IMR-90 (cell line): ENCODE data around the gene DAND5. TPM values are rescaled to one million over a fixed set of nuclear protein-coding genes. Genes with fewer than 3 reads are reported as not detected.

Experiments used
- ATAC-seq: fragments of 200-7000 bp; cut with Tn5 transposase; 2 replicates; pipeline ENCODE4 v1.9.1; 2020; ENCODE audit warnings: low read depth, mild to moderate bottlenecking, moderate library complexity
- BruUV-seq: library from RNA; stranded (reverse); fragments of 400-500 nt; replicated peaks from 2 replicates; lab custom pipeline; 2021; lab: Mats Ljungman, UMichigan
- CTCF ChIA-PET: fragments of 300-600 bp; formaldehyde crosslinking; extraction: SDS; loops from one replicate; lab custom pipeline; 2021; ENCODE audit warnings: antibody characterized with exemption; lab: Yijun Ruan, JAX
- POLR2A ChIA-PET: fragments of 300-600 bp; sonication (Branson Sonifier 250); formaldehyde crosslinking; loops from one replicate; lab custom pipeline; 2022; ENCODE audit warnings: antibody characterized with exemption; ENCODE audit not compliant: unreplicated experiment; lab: Charles Lee
- DNase-seq: peaks from one replicate; pipeline ENCODE4 v3.0.0; 2013
- H2AFZ ChIP-seq: replicated peaks from 2 replicates; pipeline ENCODE3; 2013; ENCODE audit warnings: low read length, mild to moderate bottlenecking; ENCODE audit not compliant: poor library complexity
- H2AK5ac ChIP-seq: 2 replicates; pipeline ENCODE4 v1.6.1; 2013; ENCODE audit warnings: low read depth, low read length, inconsistent platforms
- H2AK9ac ChIP-seq: replicated peaks from 2 replicates; pipeline ENCODE3; 2013; ENCODE audit warnings: mild to moderate bottlenecking, low read depth, low read length, moderate library complexity; ENCODE audit not compliant: poor library complexity
- H2BK120ac ChIP-seq: 2 replicates; pipeline ENCODE4 v1.6.1; 2013; ENCODE audit warnings: low read depth, low read length, inconsistent platforms
- H2BK15ac ChIP-seq: 3 replicates; pipeline ENCODE4 v1.6.1; 2013; ENCODE audit warnings: low read depth, low read length, inconsistent platforms
- H2BK20ac ChIP-seq: 2 replicates; pipeline ENCODE4 v1.6.1; 2013; ENCODE audit warnings: low read depth, mild to moderate bottlenecking, inconsistent platforms, low read length, moderate library complexity
- H2BK5ac ChIP-seq: 2 replicates; pipeline ENCODE4 v1.6.1; 2013; ENCODE audit warnings: mild to moderate bottlenecking, low read depth, low read length, inconsistent platforms; ENCODE audit not compliant: poor library complexity, severe bottlenecking
- H3K14ac ChIP-seq: replicated peaks from 2 replicates; pipeline ENCODE4 v1.6.1; 2013; ENCODE audit warnings: low read depth, low read length, inconsistent platforms
- H3K18ac ChIP-seq: 2 replicates; pipeline ENCODE4 v1.6.1; 2013; ENCODE audit warnings: low read depth, low read length, control low read depth
- H3K23ac ChIP-seq: 2 replicates; pipeline ENCODE4 v1.6.1; 2013; ENCODE audit warnings: low read depth, low read length, inconsistent platforms
- H3K27ac ChIP-seq: 2 replicates; pipeline ENCODE4 v1.5.1; 2013; ENCODE audit warnings: mild to moderate bottlenecking, control low read depth, low read length; ENCODE audit not compliant: insufficient read depth
- H3K27me3 ChIP-seq: 2 replicates; pipeline ENCODE4 v1.6.1; 2013; ENCODE audit warnings: low read length; ENCODE audit not compliant: control insufficient read depth, insufficient read depth
- H3K36me3 ChIP-seq: 2 replicates; pipeline ENCODE4 v1.6.1; 2013; ENCODE audit warnings: low read length, mixed read lengths; ENCODE audit not compliant: control insufficient read depth, insufficient read depth
- H3K4ac ChIP-seq: 2 replicates; pipeline ENCODE4 v1.6.1; 2013; ENCODE audit warnings: low read depth, low read length, inconsistent platforms
- H3K4me1 ChIP-seq: 2 replicates; pipeline ENCODE4 v1.6.1; 2013; ENCODE audit warnings: low read length, mixed read lengths; ENCODE audit not compliant: control insufficient read depth, insufficient read depth
- H3K4me2 ChIP-seq: 2 replicates; pipeline ENCODE4 v1.6.1; 2013; ENCODE audit warnings: low read depth, mild to moderate bottlenecking, control low read depth, low read length, moderate library complexity
- H3K4me3 ChIP-seq: 2 replicates; pipeline ENCODE4 v1.5.1; 2013; ENCODE audit warnings: low read depth, mild to moderate bottlenecking, control low read depth, low read length, moderate library complexity; ENCODE audit not compliant: insufficient read depth
- H3K56ac ChIP-seq: 2 replicates; pipeline ENCODE4 v1.6.1; 2013; ENCODE audit warnings: low read length, inconsistent platforms; ENCODE audit not compliant: insufficient read depth; ENCODE audit errors: extremely low read depth
- H3K79me1 ChIP-seq, 2 experiments: 2 replicates each; pipeline ENCODE4 v1.6.1; 2013; ENCODE audit warnings: low read length in 2 of 2, inconsistent platforms in 1 of 2, low read depth in 1 of 2
- H3K9ac ChIP-seq: 2 replicates; pipeline ENCODE4 v1.6.1; 2013; ENCODE audit warnings: low read depth, low read length, control low read depth
- H3K9me1 ChIP-seq: 2 replicates; pipeline ENCODE4 v1.6.1; 2013; ENCODE audit warnings: low read length, inconsistent platforms; ENCODE audit not compliant: insufficient read depth
- H3K9me3 ChIP-seq: 2 replicates; pipeline ENCODE4 v1.6.1; 2013; ENCODE audit warnings: low read length; ENCODE audit not compliant: control insufficient read depth, insufficient read depth
- H4K20me1 ChIP-seq: 2 replicates; pipeline ENCODE4 v1.6.1; 2013; ENCODE audit warnings: low read length, inconsistent platforms; ENCODE audit not compliant: insufficient read depth
- H4K5ac ChIP-seq: 2 replicates; pipeline ENCODE4 v1.6.1; 2013; ENCODE audit warnings: mild to moderate bottlenecking, low read depth, low read length, control low read depth
- H4K8ac ChIP-seq, 2 experiments: 2 replicates each; pipeline ENCODE4 v1.6.1; 2013; ENCODE audit warnings: low read depth in 2 of 2, low read length in 2 of 2, control low read depth in 1 of 2, inconsistent platforms in 1 of 2
- H4K91ac ChIP-seq: 2 replicates; pipeline ENCODE4 v1.6.1; 2013; ENCODE audit warnings: low read depth, low read length, inconsistent platforms; ENCODE audit not compliant: insufficient read depth
- BHLHE40 ChIP-seq: fragments of 150-350 bp; IDR thresholded peaks from 2 replicates; pipeline ENCODE4 v1.6.1; 2016; ENCODE audit warnings: mild to moderate bottlenecking, low read depth, low read length
- CEBPB ChIP-seq: IDR thresholded peaks from 2 replicates; pipeline ENCODE4 v1.6.1; 2012; ENCODE audit warnings: low read depth, low read length, improper control_type of control experiment
- CHD1 ChIP-seq: IDR thresholded peaks from 2 replicates; pipeline ENCODE4 v1.6.1; 2012; ENCODE audit warnings: low read depth, low read length, improper control_type of control experiment
- FOS ChIP-seq: fragments of 150-350 bp; IDR thresholded peaks from 2 replicates; pipeline ENCODE4 v1.6.1; 2016; ENCODE audit warnings: low read depth, low read length
- MAFK ChIP-seq: IDR thresholded peaks from 2 replicates; pipeline ENCODE4 v1.6.1; 2012; ENCODE audit warnings: low read depth, low read length, improper control_type of control experiment
- MAZ ChIP-seq: IDR thresholded peaks from 2 replicates; pipeline ENCODE4 v1.6.1; 2012; ENCODE audit warnings: low read depth, mild to moderate bottlenecking, low read length, improper control_type of control experiment, moderate library complexity, borderline replicate concordance
- MXI1 ChIP-seq: IDR thresholded peaks from 2 replicates; pipeline ENCODE4 v1.6.1; 2012; ENCODE audit warnings: low read depth, mild to moderate bottlenecking, low read length, moderate library complexity, borderline replicate concordance
- NFE2L2 ChIP-seq: fragments of 150-350 bp; IDR thresholded peaks from 2 replicates; pipeline ENCODE4 v1.6.1; 2016; ENCODE audit warnings: low read depth, mild to moderate bottlenecking, low read length
- POLR2A ChIP-seq: IDR thresholded peaks from 2 replicates; pipeline ENCODE4 v1.6.1; 2012; ENCODE audit warnings: mild to moderate bottlenecking, low read depth, low read length
- RAD21 ChIP-seq: IDR thresholded peaks from 2 replicates; pipeline ENCODE4 v1.6.1; 2012; ENCODE audit warnings: low read length, improper control_type of control experiment
- RCOR1 ChIP-seq: IDR thresholded peaks from 2 replicates; pipeline ENCODE4 v1.6.1; 2012; ENCODE audit warnings: mild to moderate bottlenecking, low read length, improper control_type of control experiment; ENCODE audit not compliant: insufficient replicate concordance
- RFX5 ChIP-seq: IDR thresholded peaks from 2 replicates; pipeline ENCODE4 v1.8.0; 2012; ENCODE audit warnings: low read depth, mild to moderate bottlenecking, low read length, moderate library complexity
- SMC3 ChIP-seq: fragments of 150-350 bp; IDR thresholded peaks from 2 replicates; pipeline ENCODE4 v1.6.1; 2016; ENCODE audit warnings: low read depth, mild to moderate bottlenecking, antibody characterized with exemption, low read length, moderate library complexity
- WGBS, 2 experiments: methylation state at CpG; one replicate each; pipeline versions ENCODE4 v1.1.5 to v1.1.7; 2013; ENCODE audit warnings: missing lambda C conversion rate in 2 of 2; ENCODE audit not compliant: insufficient read length in 1 of 2; ENCODE audit errors: extremely low coverage in 2 of 2; 5-methylcytosine and 5-hydroxymethylcytosine counted together
- dilution Hi-C: fragments of 300-500 bp; cut with HindIII; formaldehyde crosslinking; loops from one replicate; pipeline ENCODE4 v1.14.3; 2018; ENCODE audit warnings: low sequenced_read_pairs; ENCODE audit not compliant: unreplicated experiment
- in situ Hi-C: fragments of 300-500 bp; cut with MboI; formaldehyde crosslinking; loops from 3 replicates; pipeline ENCODE4 v1.14.3; 2019; ENCODE audit warnings: low sequenced_read_pairs, inconsistent platforms, mixed read lengths
- intact Hi-C: fragments of 100-400 bp; cut with micrococcal nuclease; formaldehyde crosslinking; loops from 2 replicates; pipeline ENCODE4 v1.10.0; 2022
- polyA plus RNA-seq, 3 experiments: library from polyadenylated mRNA; depleted of rRNA; stranded (reverse); fragments of >200 nt; gene quantifications; 2 replicates each; pipeline ENCODE4 v1.2.3, GENCODE V29; 2012; ENCODE audit warnings: low replicate concordance in 1 of 3
- total RNA-seq: library from RNA; depleted of rRNA; stranded (reverse); fragments of >200 nt; gene quantifications from 2 replicates; pipeline ENCODE4 v1.2.3, GENCODE V29; 2012
- TF ChIP-seq, protein P1 (sequence below): fragments of 150-350 bp; IDR thresholded peaks from 2 replicates; pipeline ENCODE4 v1.6.1; 2016; ENCODE audit warnings: low read depth, mild to moderate bottlenecking, low read length, moderate library complexity, borderline replicate concordance
- TF ChIP-seq, protein P2 (sequence below): fragments of 150-350 bp; IDR thresholded peaks from 2 replicates; pipeline ENCODE4 v1.6.1; 2017; ENCODE audit warnings: mild to moderate bottlenecking, antibody characterized with exemption, low read length, low read depth

DAND5 gene
- total and polyA plus RNA-seq, 2 of the 4 experiments (the other 2 are of a cell fraction), result 0.03 TPM; not detected in 1

- Histone ChIP-seq H3K56ac (0 out of 2 replicates have a peak overlapping the region, but pooled peaks have one; percentile 1), H2BK5ac (peak overlapping the region; percentile 5), H3K14ac (peak overlapping the region; percentile 39; the same call in 1 of the 2 replicates), H2BK20ac (no peak overlapping the region), H2BK15ac (peak overlapping the region; percentile 30; the same call in 1 of the 3 replicates), H2AFZ (peak overlapping the region; percentile 54), H4K91ac (peak overlapping the region; percentile 30; the same call in 1 of the 2 replicates), H3K9me3 (no peaks in the 10 kb centered on the region), H3K27me3 (no peaks in the 10 kb centered on the region), H3K4ac (peak overlapping the region; percentile 39), H4K5ac (peak overlapping the region; percentile 15), H3K4me1 (peaks cover 51% of the 10 kb centered on the region), H2AK9ac (peak overlapping the region; percentile 79), H3K23ac (peak overlapping the region; percentile 57; the same call in 1 of the 2 replicates), H3K79me1 (peaks cover 42 to 85% of the 10 kb centered on the region in 2 experiments), H3K18ac (no peak overlapping the region; the same call in 1 of the 2 replicates), H4K8ac (peak overlapping the region; percentile 62 to 85), H3K4me2 (peak overlapping the region; percentile 8; the same call in 1 of the 2 replicates), H3K9ac (peak overlapping the region; percentile 19), H4K20me1 (peaks cover 9% of the 10 kb centered on the region; the same call in 1 of the 2 replicates), H2BK120ac (peak overlapping the region; percentile 13; the same call in 1 of the 2 replicates), H3K27ac (peak overlapping the region; percentile 56), H3K9me1 (peaks cover 15% of the 10 kb centered on the region; the same call in 1 of the 2 replicates), H3K4me3 (no peak overlapping the region), H3K36me3 (no peaks in the 10 kb centered on the region), H2AK5ac (peak overlapping the region; percentile 89)
- no peak for DNase-seq
- ChIA-PET POLR2A (no interaction called here), CTCF (interaction anchor here (1.7 kb wide), 1 partner anchor 40 kb away, joined by 4 read pairs; no protein-coding TSS in a partner anchor)
- intact Hi-C loops (no loop called here), in situ Hi-C loops (no loop called here), dilution Hi-C loops (no loop called here)
- BruUV-seq, result no TSS peak
- 66% methylated on average over 4 of the region's 14 CpGs; no CpG with 5 or more reads in 1 of the 2 experiments for WGBS, 2 experiments
- no peak for ATAC-seq
- TF ChIP-seq MAFK (no peak), CEBPB (no peak), MXI1 (no peak), SMC3 (no peak), MAZ (no peak), RFX5 (no peak), NFE2L2 (no peak), CHD1 (no peak), POLR2A (no peak), RCOR1 (no peak), RAD21 (no peak), FOS (no peak), BHLHE40 (no peak)
- TF ChIP-seq, protein P1, sequence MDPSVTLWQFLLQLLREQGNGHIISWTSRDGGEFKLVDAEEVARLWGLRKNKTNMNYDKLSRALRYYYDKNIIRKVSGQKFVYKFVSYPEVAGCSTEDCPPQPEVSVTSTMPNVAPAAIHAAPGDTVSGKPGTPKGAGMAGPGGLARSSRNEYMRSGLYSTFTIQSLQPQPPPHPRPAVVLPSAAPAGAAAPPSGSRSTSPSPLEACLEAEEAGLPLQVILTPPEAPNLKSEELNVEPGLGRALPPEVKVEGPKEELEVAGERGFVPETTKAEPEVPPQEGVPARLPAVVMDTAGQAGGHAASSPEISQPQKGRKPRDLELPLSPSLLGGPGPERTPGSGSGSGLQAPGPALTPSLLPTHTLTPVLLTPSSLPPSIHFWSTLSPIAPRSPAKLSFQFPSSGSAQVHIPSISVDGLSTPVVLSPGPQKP, result no peak
- TF ChIP-seq, protein P2, sequence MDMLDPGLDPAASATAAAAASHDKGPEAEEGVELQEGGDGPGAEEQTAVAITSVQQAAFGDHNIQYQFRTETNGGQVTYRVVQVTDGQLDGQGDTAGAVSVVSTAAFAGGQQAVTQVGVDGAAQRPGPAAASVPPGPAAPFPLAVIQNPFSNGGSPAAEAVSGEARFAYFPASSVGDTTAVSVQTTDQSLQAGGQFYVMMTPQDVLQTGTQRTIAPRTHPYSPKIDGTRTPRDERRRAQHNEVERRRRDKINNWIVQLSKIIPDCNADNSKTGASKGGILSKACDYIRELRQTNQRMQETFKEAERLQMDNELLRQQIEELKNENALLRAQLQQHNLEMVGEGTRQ, result no peak
Observed at GRCh38 chr19:13017306-13018034, 48.1 kb downstream of the DAND5 start.
